HUDEP-2 (cell line): ENCODE results near the gene POTEM.
"Not testable (repeated sequence)": the region's sequence is repeated elsewhere in the genome, so short reads cannot be mapped to it uniquely, and the experiment has no call there.

ENCODE experiments used
- DNase-seq, 76 experiments: peaks; one replicate each; lab custom pipeline; 2025; ENCODE audit not compliant: unreplicated experiment in 76 of 76; lab: John Stamatoyannopoulos, UW

The POTEM gene

DNA sequence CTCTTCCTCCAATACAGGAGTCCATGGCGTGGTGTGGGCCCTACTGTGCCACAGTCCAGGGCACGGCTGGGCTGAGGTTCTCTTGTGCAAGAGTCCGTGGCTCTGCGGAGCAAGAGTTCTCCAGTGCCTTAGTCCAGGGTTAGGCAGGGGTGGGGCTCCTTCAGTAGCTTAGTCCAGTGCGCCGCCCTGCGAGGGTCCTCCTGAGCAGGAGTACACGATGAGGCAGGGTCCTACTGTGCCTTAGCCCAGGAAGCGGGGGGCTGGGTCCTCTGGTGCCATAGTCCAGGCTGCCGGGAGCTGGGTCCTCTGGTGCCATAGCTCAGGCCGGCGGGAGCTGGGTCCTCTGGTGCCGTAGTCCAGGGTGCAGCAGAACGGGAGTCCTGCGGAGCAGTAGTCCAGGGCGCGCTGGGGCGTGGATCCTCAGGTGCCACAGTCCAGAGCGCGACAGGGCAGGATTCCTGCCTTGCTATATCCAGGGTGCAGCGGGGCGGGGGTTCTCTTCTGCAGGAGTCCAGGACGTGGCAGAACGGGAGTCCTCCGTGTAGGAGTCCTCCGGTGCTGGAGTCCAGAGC, 69.7 kb downstream of the POTEM start:
- DNase-seq = not testable (repeated sequence)

- DNase-seq = not testable (repeated sequence)
These were observed 70.9 kb downstream of the POTEM start for GRCh38 chr14:19038060-19038664.

GRCh38 chr14:19038785-19039184, 71.6 kb downstream of the POTEM start:
- DNase-seq = not testable (repeated sequence)

DNA sequence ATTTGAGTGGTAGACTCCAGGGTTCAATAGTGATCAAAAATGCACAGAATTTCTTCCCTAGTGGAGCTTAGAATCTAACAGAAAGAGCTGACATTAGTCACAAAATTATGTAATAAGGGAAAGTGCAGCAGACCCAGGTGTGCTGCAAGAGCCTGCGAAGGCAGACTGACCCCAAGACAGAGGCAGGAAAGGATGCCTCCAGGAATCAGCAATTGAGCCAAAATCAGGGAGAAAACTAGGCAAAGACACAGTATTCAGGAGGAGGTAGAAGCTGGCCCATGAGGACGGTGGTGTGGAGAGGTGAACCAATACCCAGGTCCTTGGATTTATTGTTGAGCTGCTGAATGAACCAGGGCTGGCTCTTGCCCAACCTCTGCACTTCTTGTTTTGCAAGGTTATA, 76.2 kb downstream of the POTEM start:
- DNase-seq = not testable (repeated sequence)
